HG03066 (cell line): ENCODE results near the gene RAPGEF4.
"Not testable (repeated sequence)": the region's sequence is repeated elsewhere in the genome, so short reads cannot be mapped to it uniquely, and the experiment has no call there.

Experiments
- ATAC-seq: cut with Tn5 transposase; IDR thresholded peaks from one replicate; pipeline ENCODE4 v1.9.1; 2021; ENCODE audit warnings: low read depth; ENCODE audit not compliant: unreplicated experiment

Gene RAPGEF4

GRCh38 chr2:172725746-172726145, 9.9 kb upstream of the RAPGEF4 start:
- no peak for ATAC-seq

DNA sequence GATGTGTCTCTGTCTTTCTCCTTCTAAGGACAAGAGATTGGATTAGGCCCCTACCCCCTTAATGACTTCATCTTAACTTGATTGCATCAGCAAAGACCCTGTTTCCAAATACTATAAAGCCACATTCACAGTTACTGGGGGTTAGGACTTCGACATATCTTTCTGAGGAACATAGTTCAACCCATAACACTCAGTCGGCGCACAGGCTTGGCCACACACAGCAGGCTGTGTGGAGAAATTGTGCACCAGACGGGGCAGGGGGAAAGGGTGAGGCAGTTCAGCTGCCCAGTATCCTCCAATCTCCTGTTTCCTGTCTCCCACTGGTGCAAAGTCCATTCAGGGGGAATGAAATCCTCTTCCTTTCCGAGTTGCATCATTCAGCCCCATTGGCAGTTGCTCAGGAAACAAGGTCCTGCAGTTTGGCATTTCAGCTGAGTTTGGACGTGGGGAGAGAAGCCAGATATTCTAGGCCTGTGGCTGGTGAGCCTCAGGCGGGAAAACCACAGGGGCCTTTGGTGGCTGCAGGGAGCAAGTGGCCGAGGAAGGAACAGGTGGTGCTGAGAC, 9.4 kb upstream of the RAPGEF4 start:
- no peak for ATAC-seq

GRCh38 chr2:172730411-172730810, 5.2 kb upstream of the RAPGEF4 start:
- no peak for ATAC-seq

DNA sequence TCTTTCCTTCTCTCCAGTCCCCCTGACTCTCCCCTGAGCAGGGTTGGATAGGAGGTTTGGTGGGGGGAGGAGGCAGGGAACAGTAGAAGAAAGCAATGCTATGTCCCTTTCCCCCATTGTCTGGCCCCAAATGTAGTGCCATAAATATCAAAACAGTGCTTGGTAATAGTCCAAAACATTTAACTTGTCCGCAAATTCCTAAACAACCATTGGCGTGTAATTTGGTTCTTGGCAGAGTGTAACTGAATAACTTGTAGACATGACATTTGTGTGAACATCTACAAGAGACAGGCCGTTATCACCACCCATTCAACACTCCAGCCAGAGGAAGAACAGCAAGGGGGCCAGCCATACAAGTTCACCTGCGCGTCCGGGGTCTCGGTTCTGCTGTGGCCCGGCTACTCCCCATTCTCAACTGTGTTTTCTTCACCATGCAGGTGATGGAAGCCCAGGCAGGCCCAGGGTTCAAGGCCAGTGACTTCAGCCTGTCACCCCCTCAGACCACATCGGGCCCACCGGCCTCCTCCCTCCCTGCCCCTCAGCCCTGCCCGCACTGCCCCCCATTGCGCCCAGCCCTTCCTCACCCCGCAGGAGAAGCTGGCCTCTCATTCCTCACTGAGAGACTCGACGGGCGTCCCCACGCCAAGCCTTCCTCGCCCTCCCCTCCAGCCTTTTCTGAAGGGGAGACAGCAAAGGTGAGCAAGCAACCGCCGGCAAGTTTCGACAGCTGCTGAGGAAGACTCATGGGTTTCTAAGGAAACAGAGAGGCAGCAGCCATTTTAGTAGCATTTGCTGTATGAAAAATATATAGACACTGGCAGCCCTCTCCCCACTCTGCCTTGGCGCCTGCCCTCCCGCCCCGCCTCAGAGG, 699 bp upstream of the RAPGEF4 start:
- ATAC-seq = no peak

DNA sequence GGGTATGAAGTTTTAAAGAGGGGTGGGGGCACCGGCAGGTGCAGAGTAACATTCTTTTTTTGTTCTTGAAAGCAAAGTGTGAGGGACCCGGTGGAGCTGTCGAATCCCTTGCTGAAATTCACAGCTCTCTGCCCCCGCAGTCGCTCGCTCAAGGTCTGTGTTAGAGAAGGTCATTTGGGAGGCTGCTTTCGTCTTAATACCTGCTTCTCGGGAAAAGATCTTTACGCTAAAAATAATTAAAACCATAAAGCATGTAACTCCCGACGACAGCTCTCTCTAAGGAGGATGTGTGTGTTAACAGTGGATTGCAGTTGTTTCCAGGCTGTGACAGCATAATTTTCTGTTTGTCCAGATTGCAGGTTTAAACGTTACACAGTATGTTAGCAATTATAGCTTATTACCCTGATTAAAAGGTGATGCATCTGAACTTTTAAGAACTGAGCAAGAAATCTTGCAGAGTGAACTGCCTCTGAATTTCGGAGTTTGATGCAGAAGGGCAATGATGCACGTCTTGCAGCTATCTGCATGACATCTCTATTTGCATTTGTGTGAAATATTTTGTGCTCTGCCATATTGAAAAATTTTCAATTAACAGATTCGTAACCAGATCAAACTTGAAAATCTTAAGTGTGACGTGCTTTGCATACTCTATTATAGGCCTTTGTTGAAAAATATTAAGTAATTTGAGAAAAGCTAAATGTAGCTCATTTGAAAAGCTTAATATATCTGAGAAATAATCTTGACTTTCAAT, 954 bp downstream of the RAPGEF4 start:
- ATAC-seq = no peak

DNA sequence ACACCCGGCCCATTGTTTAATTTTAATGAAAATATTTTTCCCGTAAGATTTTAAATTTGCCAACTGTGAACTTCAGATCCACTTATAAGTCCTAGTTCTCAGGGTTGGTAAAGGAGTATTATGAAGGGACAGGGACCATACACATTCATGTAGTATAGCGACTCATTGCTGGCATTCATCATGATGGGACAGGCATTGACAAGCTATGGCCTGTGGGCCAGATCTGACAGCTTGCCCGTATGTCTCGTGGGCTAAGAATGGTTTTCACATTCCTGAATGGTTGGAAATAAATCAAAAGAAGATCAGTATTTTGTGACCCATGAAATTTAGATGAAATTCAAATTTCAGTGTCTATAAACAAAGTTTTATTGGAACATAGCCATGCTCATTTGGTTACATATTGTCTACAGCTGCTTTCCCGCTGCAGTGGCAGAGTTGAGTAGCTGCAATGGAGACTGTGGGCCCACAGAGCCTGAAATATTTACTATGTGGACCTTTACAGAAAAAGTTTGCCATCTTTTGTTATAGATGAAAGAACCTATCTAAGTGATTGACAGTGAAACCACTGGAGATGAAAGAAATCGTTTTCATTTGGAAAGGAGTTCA, 4.1 kb downstream of the RAPGEF4 start:
- ATAC-seq = no peak

DNA sequence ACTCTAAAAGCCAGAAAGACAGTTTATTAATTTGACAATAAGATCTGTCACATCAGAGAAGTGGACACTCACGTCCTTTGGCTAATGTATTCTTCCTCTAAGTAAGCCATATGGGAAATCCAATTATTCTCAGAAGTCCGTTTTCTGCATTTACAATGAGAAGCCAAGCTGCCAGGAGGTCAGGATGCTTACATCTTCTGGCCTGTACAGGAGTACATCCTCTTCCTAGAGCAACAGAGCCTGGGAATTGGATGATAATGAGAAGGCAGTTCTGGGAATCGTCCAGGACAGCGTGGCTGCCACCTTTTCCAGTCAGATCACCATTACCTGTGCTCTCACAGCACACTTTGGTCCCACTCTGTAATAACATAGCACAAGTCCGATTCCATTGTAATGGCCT, 5.2 kb downstream of the RAPGEF4 start:
- no peak for ATAC-seq

- no peak for ATAC-seq
These were observed 7.4 kb downstream of the RAPGEF4 start for GRCh38 chr2:172742931-172743540.

- ATAC-seq = no peak
These were observed 8.3 kb downstream of the RAPGEF4 start for GRCh38 chr2:172743898-172744297.

- ATAC-seq = no peak
These were observed 10.0 kb downstream of the RAPGEF4 start for GRCh38 chr2:172745636-172746035.

DNA sequence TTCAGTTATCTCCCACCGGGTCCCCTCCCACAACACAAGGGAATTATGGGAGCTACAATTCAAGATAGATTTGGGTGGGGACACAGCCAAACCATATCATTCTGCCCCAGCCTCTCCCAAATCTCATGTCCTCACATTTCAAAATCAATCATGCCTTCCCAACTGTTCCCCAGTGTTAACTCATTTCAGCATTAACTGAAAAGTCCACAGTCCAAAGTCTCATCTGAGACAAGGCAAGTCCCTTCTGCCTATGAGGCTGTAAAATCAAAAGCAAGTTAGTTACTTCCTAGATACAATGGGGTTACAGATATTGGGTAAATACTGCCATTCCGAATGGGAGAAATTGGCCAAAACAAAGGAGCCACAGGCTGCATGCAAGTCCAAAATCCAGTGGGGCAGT, 12.9 kb downstream of the RAPGEF4 start:
- not testable (repeated sequence) for ATAC-seq

GRCh38 chr2:172749388-172749787, 13.7 kb downstream of the RAPGEF4 start:
- no peak for ATAC-seq

DNA sequence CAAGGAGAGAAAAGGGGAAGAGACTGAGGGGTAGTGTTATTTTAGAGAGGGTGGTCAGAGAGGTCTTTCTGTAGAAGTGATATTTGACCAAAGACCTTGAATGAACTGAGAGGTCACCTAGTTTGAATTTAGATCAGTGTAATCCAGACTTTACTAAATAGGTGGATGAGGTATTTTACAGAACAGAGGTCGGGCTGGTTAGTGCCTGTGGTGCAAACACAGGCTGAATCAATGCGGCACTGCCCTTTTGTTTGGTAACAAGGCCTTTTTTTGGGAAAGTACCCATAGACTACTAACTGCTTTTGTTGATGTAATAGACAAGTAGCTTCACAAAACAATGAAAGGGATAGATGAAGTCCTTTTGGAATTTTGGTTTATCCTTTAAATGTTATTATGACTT, 15.9 kb downstream of the RAPGEF4 start:
- ATAC-seq = no peak

- ATAC-seq = no peak
These were observed 18.0 kb downstream of the RAPGEF4 start for GRCh38 chr2:172753610-172754009.

- ATAC-seq = no peak
These were observed 23.8 kb downstream of the RAPGEF4 start for GRCh38 chr2:172759441-172759840.

GRCh38 chr2:172761306-172761705, 25.7 kb downstream of the RAPGEF4 start:
- no peak for ATAC-seq

DNA sequence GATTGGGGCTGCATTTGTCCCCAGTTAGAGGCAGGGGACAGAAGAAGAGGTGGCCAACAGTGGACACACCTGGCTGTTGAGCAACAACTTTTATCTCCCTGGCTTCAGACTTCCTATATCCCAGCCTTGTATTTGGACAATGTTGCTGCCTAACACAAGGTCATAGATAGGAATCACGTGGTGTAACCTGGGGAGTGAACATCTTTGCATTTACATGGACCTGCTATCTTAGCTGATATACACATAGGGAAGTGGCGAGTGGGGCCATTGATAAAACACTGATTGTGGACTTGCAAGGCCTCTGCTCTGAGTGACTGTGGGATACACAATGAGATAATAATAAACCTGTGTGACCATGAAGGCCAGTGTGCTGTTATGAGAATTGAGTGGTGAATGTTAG, 26.9 kb downstream of the RAPGEF4 start:
- ATAC-seq = no peak

DNA sequence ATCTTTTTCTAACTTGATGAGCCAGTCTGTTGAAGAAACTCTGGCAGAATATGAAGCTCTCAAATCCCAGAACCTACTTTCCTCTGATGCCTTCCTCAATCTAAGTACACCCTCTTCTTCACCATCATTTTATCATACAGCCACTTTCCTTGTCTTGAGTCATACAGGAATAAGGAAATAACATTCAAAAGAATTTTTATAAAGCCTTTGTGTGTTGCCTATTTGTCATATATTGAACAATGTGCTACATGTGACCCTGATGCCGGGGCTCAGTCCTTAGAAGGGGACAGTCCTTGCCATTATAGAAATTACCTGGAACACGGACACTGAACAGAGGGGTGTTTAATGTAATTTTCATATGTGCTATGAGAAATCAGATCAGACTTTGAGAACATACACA, 27.4 kb downstream of the RAPGEF4 start:
- ATAC-seq = no peak

GRCh38 chr2:172765662-172766061, 30.0 kb downstream of the RAPGEF4 start:
- ATAC-seq = no peak

- no peak for ATAC-seq
These were observed 32.8 kb downstream of the RAPGEF4 start for GRCh38 chr2:172768401-172768800.

- no peak for ATAC-seq
These were observed 34.2 kb downstream of the RAPGEF4 start for GRCh38 chr2:172769879-172770278.
